ENCODE data around the gene PMEPA1. TPM values are rescaled to one million over a fixed set of nuclear protein-coding genes. Genes with fewer than 3 reads are reported as not detected.

PMEPA1 gene
- total and polyA plus RNA-seq, 2 experiments from 2014 or later: 8.8 to 10.9 TPM

DNA sequence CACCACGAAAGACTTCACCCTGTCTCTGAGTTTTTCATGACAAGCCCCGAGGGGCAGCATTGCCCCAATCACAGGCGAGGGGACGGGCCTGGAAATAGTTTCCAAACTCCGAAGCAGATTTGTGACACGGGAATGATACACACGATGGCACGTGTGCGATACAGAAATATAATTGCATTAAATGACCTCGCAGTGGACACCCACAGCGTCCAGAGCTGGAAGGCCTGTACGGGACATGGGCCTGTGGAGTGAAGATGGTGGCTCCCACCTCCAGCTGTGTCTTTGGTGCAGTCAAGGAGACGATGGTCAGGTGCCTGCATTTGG is 43.0 kb downstream of the PMEPA1 start:
- no peaks in the 10 kb centered on the region for H3K36me3 ChIP-seq
- DNase-seq (ENCODE audit: low read depth in 1 of 2, low spot score in 1 of 2): no peak
- no peak overlapping the region for H3K4me3 ChIP-seq
- H3K27me3 ChIP-seq: no peaks in the 10 kb centered on the region
- H3K27ac ChIP-seq: no peak overlapping the region
- H3K9me3 ChIP-seq (ENCODE audit: low read depth): no peaks in the 10 kb centered on the region
- TF ChIP-seq CTCF (IDR thresholded peaks at IDR 0.05; ENCODE audit: low read depth, low read length): no peak
- peaks cover 8% of the 10 kb centered on the region for H3K4me1 ChIP-seq (ENCODE audit: low read depth)

- TF ChIP-seq CTCF (IDR thresholded peaks at IDR 0.05; ENCODE audit: low read depth, low read length): no peak
Measured at GRCh38 chr20:57666106-57666833, 43.5 kb downstream of the PMEPA1 start.

DNA sequence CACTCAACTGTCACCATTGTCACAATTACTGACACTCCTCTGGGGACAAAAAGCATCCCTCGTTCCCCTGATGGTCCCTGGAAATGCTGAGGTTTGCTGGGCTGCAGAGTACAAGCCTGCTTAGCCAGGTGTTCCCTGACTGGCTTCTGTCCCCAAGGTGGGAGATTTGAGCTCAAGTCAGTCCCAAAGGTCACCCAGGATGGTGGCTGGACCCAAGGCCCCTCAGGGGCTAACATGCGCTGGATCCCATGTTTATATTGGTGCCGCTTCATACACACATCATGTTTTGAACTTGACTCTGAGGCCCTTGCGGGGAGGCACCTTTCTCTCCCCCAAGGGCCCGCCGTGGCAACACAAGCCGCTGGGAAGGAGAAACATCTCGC is 44.2 kb downstream of the PMEPA1 start:
- Histone ChIP-seq H3K9me3 (ENCODE audit: low read depth) (no peaks in the 10 kb centered on the region), H3K27me3 (no peaks in the 10 kb centered on the region), H3K27ac (no peak overlapping the region), H3K4me1 (ENCODE audit: low read depth) (no peaks in the 10 kb centered on the region), H3K36me3 (no peaks in the 10 kb centered on the region), H3K4me3 (no peak overlapping the region)
- DNase-seq (ENCODE audit: low read depth in 1 of 2, low spot score in 1 of 2): no peak
- no peak for TF ChIP-seq CTCF (IDR thresholded peaks at IDR 0.05; ENCODE audit: low read depth, low read length)

More at GRCh38 chr20:57666106-57666833, 43.5 kb downstream of the PMEPA1 start:
- no peak overlapping the region for H3K27ac ChIP-seq
- DNase-seq (ENCODE audit: low read depth in 1 of 2, low spot score in 1 of 2): no peak
- H3K27me3 ChIP-seq: no peaks in the 10 kb centered on the region
- no peak overlapping the region for H3K4me3 ChIP-seq
- H3K4me1 ChIP-seq (ENCODE audit: low read depth): peaks cover 3% of the 10 kb centered on the region
- no peaks in the 10 kb centered on the region for H3K9me3 ChIP-seq (ENCODE audit: low read depth)
- H3K36me3 ChIP-seq: no peaks in the 10 kb centered on the region

DNA sequence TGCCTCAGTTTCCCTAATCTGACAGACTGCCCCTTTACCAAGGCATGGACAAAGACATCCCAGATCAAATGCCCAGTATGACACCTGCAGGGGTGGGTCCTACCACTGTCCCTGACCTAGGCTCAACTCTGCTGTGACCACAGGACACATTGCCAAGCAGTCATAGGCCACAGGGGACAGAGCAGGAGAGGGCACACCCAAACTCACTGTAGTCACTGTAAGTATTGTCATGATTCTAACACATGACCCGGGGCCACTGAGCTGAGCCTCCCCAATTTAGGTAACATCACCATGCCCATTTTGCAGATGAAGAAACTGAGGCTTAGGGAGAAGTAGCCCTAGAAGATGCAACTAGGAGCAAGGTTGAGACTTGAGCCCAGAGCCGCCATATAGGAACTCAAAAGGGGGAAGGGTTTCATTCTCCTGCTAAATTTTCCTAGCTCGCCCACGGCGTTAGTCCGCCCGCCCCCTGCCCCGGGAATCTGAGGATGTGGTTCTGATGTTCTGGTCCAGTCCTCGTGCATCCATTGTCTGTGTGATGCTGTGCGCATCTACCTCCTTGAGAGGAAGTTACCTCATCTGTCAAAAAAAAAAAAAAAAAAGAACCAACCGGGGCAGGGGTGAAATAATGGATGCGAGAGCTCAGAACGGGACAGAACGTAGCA is 44.8 kb downstream of the PMEPA1 start:
- no peak for DNase-seq (ENCODE audit: low read depth in 1 of 2, low spot score in 1 of 2)
- no peak overlapping the region for H3K27ac ChIP-seq
- H3K9me3 ChIP-seq (ENCODE audit: low read depth): no peaks in the 10 kb centered on the region
- no peaks in the 10 kb centered on the region for H3K4me1 ChIP-seq (ENCODE audit: low read depth)
- no peak for TF ChIP-seq CTCF (IDR thresholded peaks at IDR 0.05; ENCODE audit: low read depth, low read length)
- no peak overlapping the region for H3K4me3 ChIP-seq
- no peaks in the 10 kb centered on the region for H3K27me3 ChIP-seq
- no peaks in the 10 kb centered on the region for H3K36me3 ChIP-seq

DNA sequence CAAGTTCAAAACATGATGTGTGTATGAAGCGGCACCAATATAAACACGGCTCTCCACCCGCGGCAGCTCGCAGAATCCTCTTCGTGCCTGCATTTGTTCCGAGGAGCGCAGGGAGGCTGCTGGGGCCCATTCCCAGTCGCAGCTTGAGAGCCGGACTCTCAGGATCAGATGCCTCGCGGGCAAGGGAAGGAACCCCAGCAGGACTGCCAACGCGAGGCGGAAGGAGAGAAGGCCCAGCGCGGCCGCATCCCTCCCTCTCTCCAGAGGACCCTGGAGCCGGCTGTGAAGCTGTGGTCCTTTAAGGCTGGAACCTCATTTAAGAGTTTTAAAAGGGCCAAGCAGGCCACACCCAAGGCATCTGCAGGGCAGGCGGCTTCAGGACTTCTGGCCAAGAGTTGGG is 45.3 kb downstream of the PMEPA1 start:
- H3K36me3 ChIP-seq: no peaks in the 10 kb centered on the region
- H3K4me3 ChIP-seq: no peak overlapping the region
- DNase-seq (ENCODE audit: low read depth in 1 of 2, low spot score in 1 of 2): no peak
- no peaks in the 10 kb centered on the region for H3K4me1 ChIP-seq (ENCODE audit: low read depth)
- H3K27me3 ChIP-seq: no peaks in the 10 kb centered on the region
- no peak overlapping the region for H3K27ac ChIP-seq
- H3K9me3 ChIP-seq (ENCODE audit: low read depth): no peaks in the 10 kb centered on the region
- no peak for TF ChIP-seq CTCF (IDR thresholded peaks at IDR 0.05; ENCODE audit: low read depth, low read length)
